Fibroblast of skin of back (primary cell): ENCODE measurements around the gene HOXD3.

Experiments
- DNase-seq: peaks from one replicate; pipeline ENCODE4 v3.0.0-alpha.2; 2013

The HOXD3 gene

GRCh38 chr2:176132205-176133171, 24.6 kb upstream of the HOXD3 start:
- DNase-seq: peak; percentile 86

GRCh38 chr2:176133389-176133788, 23.7 kb upstream of the HOXD3 start:
- no peak for DNase-seq

- DNase-seq: no peak
Measured at GRCh38 chr2:176134035-176134434, 23.1 kb upstream of the HOXD3 start.

GRCh38 chr2:176135035-176135440, 22.1 kb upstream of the HOXD3 start:
- DNase-seq: peak; percentile 70

- peak; percentile 61 for DNase-seq
Measured at GRCh38 chr2:176136374-176137251, 20.5 kb upstream of the HOXD3 start.

GRCh38 chr2:176137252-176137580, 19.9 kb upstream of the HOXD3 start:
- DNase-seq: no peak

GRCh38 chr2:176137906-176138305, 19.2 kb upstream of the HOXD3 start:
- DNase-seq: no peak

GRCh38 chr2:176138526-176138922, 18.6 kb upstream of the HOXD3 start:
- DNase-seq: no peak

- DNase-seq: no peak
Measured at GRCh38 chr2:176138923-176139660, 18.0 kb upstream of the HOXD3 start.

- peak; percentile 74 for DNase-seq
Measured at GRCh38 chr2:176139661-176140512, 17.2 kb upstream of the HOXD3 start.

- DNase-seq: peak; percentile 79
Measured at GRCh38 chr2:176140513-176141317, 16.4 kb upstream of the HOXD3 start.

GRCh38 chr2:176142281-176142680, 14.8 kb upstream of the HOXD3 start:
- DNase-seq: no peak

GRCh38 chr2:176145085-176145969, 11.8 kb upstream of the HOXD3 start:
- DNase-seq: no peak

GRCh38 chr2:176146101-176146500, 11.0 kb upstream of the HOXD3 start:
- no peak for DNase-seq

- DNase-seq: no peak
Measured at GRCh38 chr2:176146645-176147044, 10.5 kb upstream of the HOXD3 start.

- no peak for DNase-seq
Measured at GRCh38 chr2:176147210-176147799, 9.8 kb upstream of the HOXD3 start.

- no peak for DNase-seq
Measured at GRCh38 chr2:176147800-176148496, 9.2 kb upstream of the HOXD3 start.

- DNase-seq: no peak
Measured at GRCh38 chr2:176148751-176149421, 8.2 kb upstream of the HOXD3 start.
